GM18861 (cell line): ENCODE results near the gene SQSTM1.
A peak's percentile ranks its signal among the peaks of the same experiment; 100 is the strongest.

ENCODE experiments used
- ATAC-seq: cut with Tn5 transposase; IDR thresholded peaks from one replicate; pipeline ENCODE4 v1.9.1; 2021; ENCODE audit not compliant: unreplicated experiment

The SQSTM1 gene

DNA sequence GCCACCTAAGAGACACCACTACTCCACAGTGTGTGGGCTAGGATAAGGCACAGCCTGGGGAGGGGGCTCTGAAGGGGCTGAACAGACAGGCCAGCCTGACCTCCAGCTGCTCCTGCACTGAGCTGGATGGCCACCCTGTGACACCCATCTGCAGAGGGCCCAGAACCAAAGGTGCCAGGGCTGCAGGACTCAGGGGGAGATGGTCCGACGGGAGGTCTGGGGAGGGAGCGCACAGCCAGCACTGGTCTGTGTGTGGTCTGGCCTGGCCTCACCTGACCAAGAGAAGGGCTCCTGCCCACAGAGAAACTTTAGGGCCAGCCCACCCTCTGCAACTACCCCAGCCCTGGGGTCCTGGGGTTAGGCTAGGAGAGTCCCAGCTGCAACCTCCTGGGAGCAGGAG, 26.1 kb upstream of the SQSTM1 start:
- no peak for ATAC-seq

DNA sequence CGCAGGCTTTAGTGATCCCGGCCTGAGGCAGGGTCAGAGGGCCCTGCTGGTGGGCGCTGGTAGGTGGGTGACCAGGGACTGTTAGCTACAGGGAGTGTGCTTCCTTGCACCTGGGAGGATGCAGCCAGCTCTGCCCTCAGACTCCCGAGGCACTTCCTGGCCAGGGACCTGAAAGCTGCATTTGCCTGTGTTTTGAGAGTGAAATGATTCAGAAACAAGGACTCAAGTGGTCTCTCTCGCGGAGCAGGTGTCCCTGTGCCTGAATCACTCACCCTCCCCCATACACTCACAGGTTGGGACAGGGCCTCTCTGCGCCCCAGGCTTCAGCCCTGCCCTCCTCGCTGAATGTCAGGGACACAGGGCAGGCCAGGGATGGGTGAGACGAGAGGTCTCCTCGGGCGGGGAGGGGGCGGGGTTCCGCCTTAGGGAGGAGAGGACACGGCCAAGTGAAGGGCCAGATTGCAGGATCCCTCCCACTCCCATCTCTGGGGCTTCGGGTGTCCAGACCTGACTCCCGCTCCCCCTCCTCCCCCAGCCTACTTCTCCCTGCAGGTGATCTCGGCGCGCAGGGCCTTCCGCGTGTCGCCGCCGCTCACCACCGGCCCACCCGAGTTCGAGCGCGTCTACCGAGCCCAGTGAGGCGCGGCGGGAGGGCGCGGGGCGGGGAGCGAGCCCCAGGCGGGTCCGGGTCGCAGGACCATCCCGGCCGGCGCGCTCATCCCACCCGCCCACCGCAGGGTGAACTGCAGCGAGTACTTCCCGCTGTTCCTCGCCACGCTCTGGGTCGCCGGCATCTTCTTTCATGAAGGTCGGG, 25.4 kb upstream of the SQSTM1 start:
- no peak for ATAC-seq

- peak; percentile 71 for ATAC-seq
These were observed 24.6 kb upstream of the SQSTM1 start for GRCh38 chr5:179795863-179796833.

DNA sequence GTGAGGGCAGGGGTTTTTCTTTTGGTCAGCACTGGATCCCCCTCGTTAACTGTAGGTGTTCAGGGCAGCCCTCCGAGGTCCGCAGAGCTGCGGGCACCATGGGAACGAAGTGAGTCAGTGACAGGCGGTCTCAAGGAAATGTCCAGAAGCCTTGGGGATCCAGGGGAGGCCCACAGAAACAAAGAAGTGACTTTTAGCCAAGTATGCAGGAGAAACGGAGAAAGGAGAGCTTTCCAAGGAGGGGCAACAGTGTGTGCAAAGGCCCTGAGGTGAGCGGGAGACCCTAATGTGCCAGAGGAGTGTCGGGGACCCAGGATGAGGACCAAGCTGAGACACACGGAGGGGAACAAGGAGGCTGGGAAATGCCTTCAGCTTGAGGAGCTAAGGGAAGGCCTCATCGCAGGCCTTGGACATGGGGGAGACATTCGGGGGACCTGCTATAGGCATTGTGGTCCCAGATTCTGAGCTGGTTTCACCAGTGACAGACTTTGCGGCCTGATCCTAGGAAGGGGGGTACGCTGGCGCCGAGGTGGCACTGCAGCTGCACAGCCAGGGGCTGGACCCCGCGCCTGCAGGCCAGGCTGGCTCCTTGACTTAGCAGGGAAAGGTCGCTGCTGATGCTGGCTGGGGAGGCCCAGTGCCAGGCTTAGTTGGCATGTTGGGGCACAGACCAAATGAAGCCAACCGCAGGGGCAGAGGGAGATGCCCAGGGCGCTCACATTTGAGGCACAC, 23.7 kb upstream of the SQSTM1 start:
- no peak for ATAC-seq

DNA sequence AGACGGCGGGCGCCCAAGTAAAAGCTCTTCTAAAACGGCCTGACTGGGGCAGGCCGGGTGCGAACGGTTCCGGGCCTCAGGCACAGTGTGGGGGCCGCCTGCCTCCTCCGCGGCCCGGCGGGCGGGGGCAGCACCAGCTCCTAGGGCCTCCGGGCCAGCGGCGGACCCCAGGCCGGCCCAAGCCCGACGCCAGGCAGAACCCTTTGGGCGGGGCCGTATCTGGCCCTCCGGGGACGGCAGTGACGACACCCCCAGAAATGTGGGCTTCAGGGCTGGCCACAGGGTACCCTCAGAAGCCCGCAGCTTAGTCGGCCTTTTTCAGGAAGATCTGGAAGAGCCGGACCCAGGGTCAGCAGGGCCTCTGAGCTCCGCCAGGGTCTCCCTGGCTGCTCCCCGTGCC, 23.0 kb upstream of the SQSTM1 start:
- no peak for ATAC-seq

GRCh38 chr5:179798144-179798770, 22.4 kb upstream of the SQSTM1 start:
- ATAC-seq = no peak

DNA sequence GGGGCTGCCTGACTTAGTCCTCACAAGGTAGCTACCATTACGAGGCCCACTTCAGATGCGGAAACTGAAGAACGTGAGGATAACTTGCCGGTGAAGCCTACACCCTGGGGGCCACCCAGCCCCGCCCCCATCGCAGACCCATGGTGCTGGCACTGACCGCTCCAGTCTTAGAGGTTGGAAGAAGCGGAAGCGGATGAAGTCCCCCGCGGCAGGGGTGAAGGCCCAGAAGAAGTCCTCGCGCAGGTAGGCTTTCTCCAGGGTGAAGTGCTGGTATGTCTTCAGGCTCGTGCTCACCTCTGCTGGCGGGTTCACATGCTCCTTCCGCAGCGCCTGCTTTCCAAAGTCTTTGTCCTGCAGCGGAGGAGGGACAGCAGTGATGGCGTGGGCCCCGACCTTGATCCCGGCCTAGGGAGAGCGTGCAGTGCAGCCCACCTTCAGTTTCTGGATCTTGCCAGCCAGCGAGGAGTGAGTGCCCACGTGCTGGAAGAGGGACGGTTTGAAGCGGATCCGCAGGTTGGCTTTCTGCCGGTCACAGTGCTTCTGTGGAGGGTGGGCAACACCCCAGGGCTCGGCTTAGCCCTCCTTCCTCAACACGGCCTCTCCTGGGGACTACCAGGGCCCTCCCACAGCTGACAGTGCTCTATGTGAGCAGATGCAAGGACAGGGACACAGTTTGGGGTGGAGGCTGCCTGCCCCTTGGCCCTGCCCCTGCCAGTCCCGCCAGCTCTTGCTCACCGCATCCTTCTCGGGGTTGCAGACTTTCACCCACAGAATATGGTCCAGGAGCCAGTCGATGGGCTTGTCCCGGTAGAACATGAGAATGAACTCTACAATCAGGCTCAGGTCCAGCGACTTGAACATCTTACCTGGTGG, 21.7 kb upstream of the SQSTM1 start:
- ATAC-seq = no peak

DNA sequence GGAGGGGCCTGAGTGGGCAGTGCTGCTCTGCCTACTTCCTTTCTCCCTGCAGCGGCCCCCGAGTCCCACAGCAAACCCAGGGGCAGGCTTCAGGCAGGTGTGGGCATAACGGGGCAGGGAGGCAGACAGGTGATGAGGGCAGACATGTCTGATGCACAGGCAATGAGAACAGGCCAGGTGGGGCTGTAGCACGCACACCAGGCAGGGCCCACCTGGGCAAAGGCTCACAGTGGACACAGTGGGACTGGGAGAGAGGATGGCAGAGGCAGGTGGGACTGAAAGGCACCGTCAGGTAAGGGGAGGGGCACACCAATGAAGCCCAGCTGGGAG, 21.1 kb upstream of the SQSTM1 start:
- ATAC-seq = no peak

GRCh38 chr5:179800071-179800695, 20.5 kb upstream of the SQSTM1 start:
- no peak for ATAC-seq

- ATAC-seq = no peak
These were observed 20.0 kb upstream of the SQSTM1 start for GRCh38 chr5:179800696-179801201.

- ATAC-seq = peak; percentile 41
These were observed 19.1 kb upstream of the SQSTM1 start for GRCh38 chr5:179801304-179802206.

DNA sequence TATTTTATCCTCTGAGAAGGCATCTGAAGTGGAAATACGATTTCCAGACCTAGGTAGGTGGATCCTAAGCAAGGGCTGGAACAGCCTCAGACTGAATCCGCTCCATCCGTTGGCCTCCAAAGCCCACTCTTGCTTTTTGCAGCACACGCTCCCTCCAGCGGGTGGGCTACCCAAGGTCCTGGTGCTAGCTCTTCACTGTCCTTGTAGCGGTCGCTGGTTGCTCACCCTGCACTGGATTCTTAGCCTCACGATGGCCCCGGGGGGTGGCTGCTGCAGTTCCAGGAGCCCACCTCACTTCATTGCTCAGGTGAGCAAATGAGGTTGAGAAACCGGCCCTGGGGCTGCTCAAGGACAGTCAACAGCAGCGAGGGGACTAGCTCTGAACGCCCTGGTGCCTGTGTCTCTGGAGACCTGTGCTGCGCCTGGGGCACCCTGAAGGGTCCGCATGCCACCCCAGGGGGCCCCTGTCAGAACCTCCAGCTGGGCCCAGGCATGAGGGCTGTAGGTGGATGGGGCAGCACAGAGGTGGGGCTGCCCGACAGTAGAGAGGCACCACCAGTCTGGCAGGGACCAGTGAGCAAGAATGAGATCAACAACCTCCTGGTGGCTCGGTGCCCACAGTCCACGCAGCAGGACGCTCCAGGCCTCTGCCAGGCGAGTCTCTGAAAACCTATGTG, 18.4 kb upstream of the SQSTM1 start:
- ATAC-seq = no peak

- ATAC-seq = no peak
These were observed 17.6 kb upstream of the SQSTM1 start for GRCh38 chr5:179802950-179803562.

GRCh38 chr5:179803651-179804554, 16.8 kb upstream of the SQSTM1 start:
- no peak for ATAC-seq

DNA sequence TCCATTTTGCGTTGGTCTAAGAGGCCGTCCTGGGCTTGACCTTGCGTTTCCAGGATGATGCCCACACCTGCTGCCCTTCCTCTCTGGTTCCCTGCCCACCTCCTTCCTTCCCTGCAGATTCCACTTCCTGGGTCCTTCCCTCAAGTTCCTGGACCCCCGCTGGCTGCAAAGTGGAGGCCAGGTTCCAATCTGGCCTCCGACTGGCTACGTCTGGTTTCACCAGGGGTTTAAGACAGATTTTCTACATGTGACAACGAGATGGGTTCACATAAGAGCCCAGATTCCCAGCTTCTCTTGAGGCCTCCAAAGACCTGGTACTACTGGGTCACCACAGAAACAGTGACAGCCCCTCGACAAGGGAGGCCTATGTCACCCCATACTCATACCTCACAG, 16.2 kb upstream of the SQSTM1 start:
- no peak for ATAC-seq

GRCh38 chr5:179805070-179805528, 15.6 kb upstream of the SQSTM1 start:
- no peak for ATAC-seq
